GM23338 (cell line): ENCODE results near the gene NPHP4. TPM values are rescaled to one million over a fixed set of nuclear protein-coding genes. Genes with fewer than 3 reads are reported as not detected.

ENCODE experiments used
- ATAC-seq: fragments of 200-7000 bp; cut with Tn5 transposase; 3 replicates; pipeline ENCODE4 v1.9.1; 2020
- DNase-seq: peaks from one replicate; pipeline ENCODE4 v3.0.0-alpha.2; 2015; ENCODE audit warnings: low spot score
- H2AFZ ChIP-seq: fragments of 200-600 bp; sonication (generic); 2 replicates; pipeline ENCODE4 v1.8.0; 2016; ENCODE audit warnings: antibody characterized with exemption, mild to moderate bottlenecking, moderate library complexity
- H3F3A ChIP-seq: fragments of 200-600 bp; sonication (generic); replicated peaks from 2 replicates; pipeline ENCODE4 v1.8.0; 2017; ENCODE audit warnings: antibody characterized with exemption, mixed run types, low read depth
- H3K27ac ChIP-seq: fragments of 200-600 bp; sonication (generic); 2 replicates; pipeline ENCODE4 v1.6.1; 2016; ENCODE audit warnings: low read depth
- H3K27me3 ChIP-seq: fragments of 200-600 bp; sonication (generic); 2 replicates; pipeline ENCODE4 v1.8.0; 2016; ENCODE audit warnings: mild to moderate bottlenecking, mixed run types, moderate library complexity; ENCODE audit not compliant: insufficient read depth
- H3K36me3 ChIP-seq: fragments of 200-600 bp; sonication (generic); 2 replicates; pipeline ENCODE4 v1.8.0; 2016; ENCODE audit warnings: mild to moderate bottlenecking; ENCODE audit not compliant: insufficient read depth
- H3K4me1 ChIP-seq: fragments of 200-600 bp; sonication (generic); 2 replicates; pipeline ENCODE4 v1.8.0; 2016; ENCODE audit warnings: mild to moderate bottlenecking, moderate library complexity; ENCODE audit not compliant: insufficient read depth
- H3K4me2 ChIP-seq: fragments of 200-600 bp; sonication (generic); 2 replicates; pipeline ENCODE4 v1.7.1; 2017; ENCODE audit warnings: mixed run types
- H3K4me3 ChIP-seq: fragments of 200-600 bp; sonication (generic); 2 replicates; pipeline ENCODE4 v1.6.1; 2016; ENCODE audit warnings: mixed run types
- H3K79me2 ChIP-seq: fragments of 200-600 bp; sonication (generic); replicated peaks from 2 replicates; pipeline ENCODE4 v1.8.0; 2017; ENCODE audit warnings: mild to moderate bottlenecking; ENCODE audit not compliant: insufficient read depth
- H3K9me2 ChIP-seq: fragments of 200-600 bp; sonication (generic); 2 replicates; pipeline ENCODE4 v1.8.0; 2017; ENCODE audit not compliant: insufficient read depth
- H4K20me1 ChIP-seq: fragments of 200-600 bp; sonication (generic); replicated peaks from 2 replicates; pipeline ENCODE4 v1.8.0; 2017; ENCODE audit warnings: mild to moderate bottlenecking; ENCODE audit not compliant: insufficient read depth
- H3K27ac Mint-ChIP-seq: 2 replicates; pipeline ENCODE4 v1.8.0; 2020; ENCODE audit warnings: inconsistent platforms, mild to moderate bottlenecking, moderate library complexity, mixed read lengths
- H3K27me3 Mint-ChIP-seq: 3 replicates; pipeline ENCODE4 v1.8.0; 2022; ENCODE audit warnings: low read depth, mild to moderate bottlenecking, moderate library complexity, mixed read lengths, inconsistent platforms; ENCODE audit not compliant: insufficient read depth, poor library complexity
- H3K36me3 Mint-ChIP-seq: 3 replicates; pipeline ENCODE4 v1.8.0; 2021; ENCODE audit warnings: low read depth, mild to moderate bottlenecking, inconsistent platforms, moderate library complexity, mixed read lengths
- H3K4me1 Mint-ChIP-seq: 3 replicates; pipeline ENCODE4 v1.8.0; 2020; ENCODE audit warnings: mild to moderate bottlenecking, inconsistent platforms, mixed read lengths
- H3K4me3 Mint-ChIP-seq: 3 replicates; pipeline ENCODE4 v1.8.0; 2021; ENCODE audit warnings: moderate library complexity, mild to moderate bottlenecking, inconsistent platforms, mixed read lengths
- H3K9me3 Mint-ChIP-seq: 3 replicates; pipeline ENCODE4 v1.8.0; 2020; ENCODE audit warnings: moderate library complexity, mild to moderate bottlenecking, inconsistent platforms, mixed read lengths
- EZH2 ChIP-seq: fragments of 200-600 bp; sonication (generic); IDR thresholded peaks from one replicate; pipeline ENCODE4 v1.8.0; 2017; ENCODE audit warnings: antibody characterized with exemption, mild to moderate bottlenecking, low read depth; ENCODE audit not compliant: unreplicated experiment
- EZH2phosphoT487 ChIP-seq: fragments of 200-600 bp; sonication (generic); IDR thresholded peaks from one replicate; pipeline ENCODE4 v1.8.1; 2018; ENCODE audit warnings: antibody characterized with exemption; ENCODE audit not compliant: unreplicated experiment
- JUNB ChIP-seq: IDR thresholded peaks from one replicate; pipeline ENCODE4 v1.6.1; 2016; ENCODE audit warnings: antibody characterized with exemption; ENCODE audit not compliant: unreplicated experiment
- NANOG ChIP-seq: IDR thresholded peaks from 2 replicates; pipeline ENCODE4 v1.6.1; 2016; ENCODE audit warnings: antibody characterized with exemption, borderline replicate concordance
- POLR2AphosphoS5 ChIP-seq: IDR thresholded peaks from 2 replicates; pipeline ENCODE4 v1.6.1; 2016; ENCODE audit warnings: antibody characterized with exemption, low read depth
- STAT1 ChIP-seq: IDR thresholded peaks from one replicate; pipeline ENCODE4 v1.6.1; 2016; ENCODE audit warnings: antibody characterized with exemption; ENCODE audit not compliant: unreplicated experiment
- polyA plus RNA-seq: library from polyadenylated mRNA; unstranded; fragments of >200 nt; fragmentation: Nextera tagmentation; extraction: Ambion mirVana; gene quantifications from 2 replicates; pipeline ENCODE4 v1.2.1, GENCODE V29; 2016
- total RNA-seq: library from RNA; depleted of rRNA; stranded (reverse); fragments of >200 nt; shearing (Covaris generic); gene quantifications from 2 replicates; pipeline ENCODE4 v1.2.3, GENCODE V29; 2014
- TF ChIP-seq, protein P1 (sequence below): IDR thresholded peaks from 2 replicates; pipeline ENCODE4 v1.6.1; 2016; ENCODE audit warnings: antibody characterized with exemption
- TF ChIP-seq, protein P2 (sequence below): IDR thresholded peaks from one replicate; pipeline ENCODE4 v1.6.1; 2018; ENCODE audit warnings: antibody characterized with exemption; ENCODE audit not compliant: unreplicated experiment
- TF ChIP-seq, protein P3 (sequence below): fragments of 250-450 bp; sonication (Bioruptor Pico); IDR thresholded peaks from 2 replicates; pipeline ENCODE4 v1.5.0; 2020; ENCODE audit warnings: mild to moderate bottlenecking, moderate library complexity

The NPHP4 gene
- total and polyA plus RNA-seq, 2 experiments from 2014 or later: 2.5 to 12.4 TPM

DNA sequence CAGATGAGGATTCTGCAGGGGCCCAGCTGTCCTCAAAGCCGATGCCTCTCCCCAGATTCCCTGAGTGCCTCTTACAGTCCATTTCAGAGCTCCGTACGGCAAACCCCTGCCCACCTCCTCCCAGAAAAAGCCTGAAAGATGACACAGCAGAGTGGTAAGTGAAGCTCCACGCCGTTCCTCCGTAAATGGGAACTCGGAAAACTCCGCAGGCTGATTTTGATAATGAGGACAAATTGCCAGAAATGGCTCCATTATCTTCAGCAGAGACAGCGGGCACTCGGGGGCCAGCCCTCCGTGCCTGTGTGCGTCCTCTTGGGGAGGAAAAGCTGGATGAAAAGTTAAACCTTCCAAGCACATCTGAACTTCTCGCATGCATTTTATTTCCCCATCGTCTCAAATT lies 81.1 kb downstream of the NPHP4 start:
- no peak overlapping the region for H3K4me3 ChIP-seq
- peaks cover 17% of the 10 kb centered on the region for H3K4me1 Mint-ChIP-seq
- H3K36me3 Mint-ChIP-seq: no peaks in the 10 kb centered on the region
- no peak overlapping the region for H3K4me2 ChIP-seq
- no peak overlapping the region for H3K27ac ChIP-seq
- no peaks in the 10 kb centered on the region for H3F3A ChIP-seq
- no peaks in the 10 kb centered on the region for H3K79me2 ChIP-seq
- no peaks in the 10 kb centered on the region for H3K36me3 ChIP-seq
- H3K27me3 Mint-ChIP-seq: peaks cover 11% of the 10 kb centered on the region
- no peak for TF ChIP-seq POLR2AphosphoS5
- TF ChIP-seq JUNB: no peak
- no peak for TF ChIP-seq EZH2phosphoT487
- TF ChIP-seq NANOG: no peak
- TF ChIP-seq, protein P1, sequence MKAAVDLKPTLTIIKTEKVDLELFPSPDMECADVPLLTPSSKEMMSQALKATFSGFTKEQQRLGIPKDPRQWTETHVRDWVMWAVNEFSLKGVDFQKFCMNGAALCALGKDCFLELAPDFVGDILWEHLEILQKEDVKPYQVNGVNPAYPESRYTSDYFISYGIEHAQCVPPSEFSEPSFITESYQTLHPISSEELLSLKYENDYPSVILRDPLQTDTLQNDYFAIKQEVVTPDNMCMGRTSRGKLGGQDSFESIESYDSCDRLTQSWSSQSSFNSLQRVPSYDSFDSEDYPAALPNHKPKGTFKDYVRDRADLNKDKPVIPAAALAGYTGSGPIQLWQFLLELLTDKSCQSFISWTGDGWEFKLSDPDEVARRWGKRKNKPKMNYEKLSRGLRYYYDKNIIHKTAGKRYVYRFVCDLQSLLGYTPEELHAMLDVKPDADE: no peak
- TF ChIP-seq, protein P2, sequence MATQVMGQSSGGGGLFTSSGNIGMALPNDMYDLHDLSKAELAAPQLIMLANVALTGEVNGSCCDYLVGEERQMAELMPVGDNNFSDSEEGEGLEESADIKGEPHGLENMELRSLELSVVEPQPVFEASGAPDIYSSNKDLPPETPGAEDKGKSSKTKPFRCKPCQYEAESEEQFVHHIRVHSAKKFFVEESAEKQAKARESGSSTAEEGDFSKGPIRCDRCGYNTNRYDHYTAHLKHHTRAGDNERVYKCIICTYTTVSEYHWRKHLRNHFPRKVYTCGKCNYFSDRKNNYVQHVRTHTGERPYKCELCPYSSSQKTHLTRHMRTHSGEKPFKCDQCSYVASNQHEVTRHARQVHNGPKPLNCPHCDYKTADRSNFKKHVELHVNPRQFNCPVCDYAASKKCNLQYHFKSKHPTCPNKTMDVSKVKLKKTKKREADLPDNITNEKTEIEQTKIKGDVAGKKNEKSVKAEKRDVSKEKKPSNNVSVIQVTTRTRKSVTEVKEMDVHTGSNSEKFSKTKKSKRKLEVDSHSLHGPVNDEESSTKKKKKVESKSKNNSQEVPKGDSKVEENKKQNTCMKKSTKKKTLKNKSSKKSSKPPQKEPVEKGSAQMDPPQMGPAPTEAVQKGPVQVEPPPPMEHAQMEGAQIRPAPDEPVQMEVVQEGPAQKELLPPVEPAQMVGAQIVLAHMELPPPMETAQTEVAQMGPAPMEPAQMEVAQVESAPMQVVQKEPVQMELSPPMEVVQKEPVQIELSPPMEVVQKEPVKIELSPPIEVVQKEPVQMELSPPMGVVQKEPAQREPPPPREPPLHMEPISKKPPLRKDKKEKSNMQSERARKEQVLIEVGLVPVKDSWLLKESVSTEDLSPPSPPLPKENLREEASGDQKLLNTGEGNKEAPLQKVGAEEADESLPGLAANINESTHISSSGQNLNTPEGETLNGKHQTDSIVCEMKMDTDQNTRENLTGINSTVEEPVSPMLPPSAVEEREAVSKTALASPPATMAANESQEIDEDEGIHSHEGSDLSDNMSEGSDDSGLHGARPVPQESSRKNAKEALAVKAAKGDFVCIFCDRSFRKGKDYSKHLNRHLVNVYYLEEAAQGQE: no peak
- TF ChIP-seq STAT1: no peak
- TF ChIP-seq, protein P3, sequence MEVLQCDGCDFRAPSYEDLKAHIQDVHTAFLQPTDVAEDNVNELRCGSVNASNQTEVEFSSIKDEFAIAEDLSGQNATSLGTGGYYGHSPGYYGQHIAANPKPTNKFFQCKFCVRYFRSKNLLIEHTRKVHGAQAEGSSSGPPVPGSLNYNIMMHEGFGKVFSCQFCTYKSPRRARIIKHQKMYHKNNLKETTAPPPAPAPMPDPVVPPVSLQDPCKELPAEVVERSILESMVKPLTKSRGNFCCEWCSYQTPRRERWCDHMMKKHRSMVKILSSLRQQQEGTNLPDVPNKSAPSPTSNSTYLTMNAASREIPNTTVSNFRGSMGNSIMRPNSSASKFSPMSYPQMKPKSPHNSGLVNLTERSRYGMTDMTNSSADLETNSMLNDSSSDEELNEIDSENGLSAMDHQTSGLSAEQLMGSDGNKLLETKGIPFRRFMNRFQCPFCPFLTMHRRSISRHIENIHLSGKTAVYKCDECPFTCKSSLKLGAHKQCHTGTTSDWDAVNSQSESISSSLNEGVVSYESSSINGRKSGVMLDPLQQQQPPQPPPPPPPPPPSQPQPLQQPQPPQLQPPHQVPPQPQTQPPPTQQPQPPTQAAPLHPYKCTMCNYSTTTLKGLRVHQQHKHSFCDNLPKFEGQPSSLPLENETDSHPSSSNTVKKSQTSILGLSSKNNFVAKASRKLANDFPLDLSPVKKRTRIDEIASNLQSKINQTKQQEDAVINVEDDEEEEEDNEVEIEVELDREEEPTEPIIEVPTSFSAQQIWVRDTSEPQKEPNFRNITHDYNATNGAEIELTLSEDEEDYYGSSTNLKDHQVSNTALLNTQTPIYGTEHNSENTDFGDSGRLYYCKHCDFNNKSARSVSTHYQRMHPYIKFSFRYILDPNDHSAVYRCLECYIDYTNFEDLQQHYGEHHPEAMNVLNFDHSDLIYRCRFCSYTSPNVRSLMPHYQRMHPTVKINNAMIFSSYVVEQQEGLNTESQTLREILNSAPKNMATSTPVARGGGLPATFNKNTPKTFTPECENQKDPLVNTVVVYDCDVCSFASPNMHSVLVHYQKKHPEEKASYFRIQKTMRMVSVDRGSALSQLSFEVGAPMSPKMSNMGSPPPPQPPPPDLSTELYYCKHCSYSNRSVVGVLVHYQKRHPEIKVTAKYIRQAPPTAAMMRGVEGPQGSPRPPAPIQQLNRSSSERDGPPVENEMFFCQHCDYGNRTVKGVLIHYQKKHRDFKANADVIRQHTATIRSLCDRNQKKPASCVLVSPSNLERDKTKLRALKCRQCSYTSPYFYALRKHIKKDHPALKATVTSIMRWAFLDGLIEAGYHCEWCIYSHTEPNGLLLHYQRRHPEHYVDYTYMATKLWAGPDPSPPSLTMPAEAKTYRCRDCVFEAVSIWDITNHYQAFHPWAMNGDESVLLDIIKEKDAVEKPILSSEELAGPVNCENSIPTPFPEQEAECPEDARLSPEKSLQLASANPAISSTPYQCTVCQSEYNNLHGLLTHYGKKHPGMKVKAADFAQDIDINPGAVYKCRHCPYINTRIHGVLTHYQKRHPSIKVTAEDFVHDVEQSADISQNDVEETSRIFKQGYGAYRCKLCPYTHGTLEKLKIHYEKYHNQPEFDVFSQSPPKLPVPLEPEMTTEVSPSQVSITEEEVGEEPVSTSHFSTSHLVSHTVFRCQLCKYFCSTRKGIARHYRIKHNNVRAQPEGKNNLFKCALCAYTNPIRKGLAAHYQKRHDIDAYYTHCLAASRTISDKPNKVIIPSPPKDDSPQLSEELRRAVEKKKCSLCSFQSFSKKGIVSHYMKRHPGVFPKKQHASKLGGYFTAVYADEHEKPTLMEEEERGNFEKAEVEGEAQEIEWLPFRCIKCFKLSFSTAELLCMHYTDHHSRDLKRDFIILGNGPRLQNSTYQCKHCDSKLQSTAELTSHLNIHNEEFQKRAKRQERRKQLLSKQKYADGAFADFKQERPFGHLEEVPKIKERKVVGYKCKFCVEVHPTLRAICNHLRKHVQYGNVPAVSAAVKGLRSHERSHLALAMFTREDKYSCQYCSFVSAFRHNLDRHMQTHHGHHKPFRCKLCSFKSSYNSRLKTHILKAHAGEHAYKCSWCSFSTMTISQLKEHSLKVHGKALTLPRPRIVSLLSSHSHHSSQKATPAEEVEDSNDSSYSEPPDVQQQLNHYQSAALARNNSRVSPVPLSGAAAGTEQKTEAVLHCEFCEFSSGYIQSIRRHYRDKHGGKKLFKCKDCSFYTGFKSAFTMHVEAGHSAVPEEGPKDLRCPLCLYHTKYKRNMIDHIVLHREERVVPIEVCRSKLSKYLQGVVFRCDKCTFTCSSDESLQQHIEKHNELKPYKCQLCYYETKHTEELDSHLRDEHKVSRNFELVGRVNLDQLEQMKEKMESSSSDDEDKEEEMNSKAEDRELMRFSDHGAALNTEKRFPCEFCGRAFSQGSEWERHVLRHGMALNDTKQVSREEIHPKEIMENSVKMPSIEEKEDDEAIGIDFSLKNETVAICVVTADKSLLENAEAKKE (CRISPR knock-in tag): no peak
- no peak for TF ChIP-seq EZH2
- no peaks in the 10 kb centered on the region for H3K4me1 ChIP-seq
- H3K27me3 ChIP-seq: no peaks in the 10 kb centered on the region
- ATAC-seq (no peak), DNase-seq (no peak)
- no peak overlapping the region for H3K4me3 Mint-ChIP-seq
- H3K27ac Mint-ChIP-seq: no peak overlapping the region
- H3K9me3 Mint-ChIP-seq: no peaks in the 10 kb centered on the region
- no peak overlapping the region for H2AFZ ChIP-seq
- H4K20me1 ChIP-seq: no peaks in the 10 kb centered on the region
- no peaks in the 10 kb centered on the region for H3K9me2 ChIP-seq
